Stimulated activated CD4-positive, alpha-beta T cell treated with anti-CD3 and anti-CD28 coated beads, Interleukin-2, amount 100 ng/mL, for 24 hours (primary cell): ENCODE measurements around the gene ZFP92.
A peak's percentile ranks its signal among the peaks of the same experiment; 100 is the strongest.
"Not testable (repeated sequence)": the region's sequence is repeated elsewhere in the genome, so short reads cannot be mapped to it uniquely, and the experiment has no call there.

Source experiments
- DNase-seq, 2 donors: peaks; one replicate each; pipeline ENCODE4 v3.0.0-alpha.2; 2020

The ZFP92 gene

DNA sequence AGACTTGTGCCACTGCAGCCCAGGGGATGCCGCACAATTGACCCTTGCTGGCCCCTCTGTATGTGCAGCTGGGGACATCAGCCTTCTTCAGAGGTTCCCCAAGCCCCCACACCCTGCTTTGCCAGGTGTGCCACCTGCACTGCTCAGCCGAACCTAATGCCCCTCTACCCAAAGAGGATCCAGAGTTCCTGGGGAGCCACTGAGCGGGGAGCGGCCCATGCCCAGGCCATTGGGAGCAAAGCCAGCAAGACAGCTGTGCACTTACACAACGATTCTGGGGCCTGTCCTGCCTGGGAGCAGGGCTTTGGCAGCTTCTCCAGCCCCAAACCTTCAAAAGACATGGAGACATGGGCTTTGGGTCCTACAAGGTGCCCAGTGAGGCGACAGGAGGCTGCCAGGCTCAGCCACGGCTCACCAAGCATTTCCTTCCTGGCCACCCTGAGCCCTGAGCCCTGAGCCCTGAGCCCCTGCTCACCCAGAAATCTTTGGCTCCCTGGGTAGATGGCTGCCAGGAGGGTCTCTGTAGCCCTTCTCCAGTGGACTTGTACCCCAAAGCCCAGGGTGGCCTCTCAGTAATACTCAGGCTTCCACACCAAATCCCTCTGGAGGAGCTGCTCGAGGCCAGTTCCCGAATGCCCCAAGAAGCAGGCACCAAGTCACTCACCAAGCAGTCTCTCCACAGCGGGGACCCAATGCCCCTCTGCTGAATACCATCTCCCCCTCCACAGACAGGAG lies 23.1 kb upstream of the ZFP92 start:
- no peak for DNase-seq

- no peak for DNase-seq
These were observed 22.4 kb upstream of the ZFP92 start for GRCh38 chrX:153388722-153389459.

DNA sequence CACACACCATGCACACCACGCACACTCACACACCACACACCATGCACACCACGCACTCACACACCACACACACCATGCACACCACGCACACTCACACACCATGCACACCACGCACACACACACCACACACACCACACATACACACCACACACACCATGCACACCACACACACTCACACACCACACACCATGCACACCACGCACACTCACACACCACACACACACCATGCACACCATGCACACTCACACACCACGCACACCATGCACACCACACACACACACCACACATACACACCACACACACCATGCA lies 21.9 kb upstream of the ZFP92 start:
- DNase-seq, result not testable (repeated sequence)

DNA sequence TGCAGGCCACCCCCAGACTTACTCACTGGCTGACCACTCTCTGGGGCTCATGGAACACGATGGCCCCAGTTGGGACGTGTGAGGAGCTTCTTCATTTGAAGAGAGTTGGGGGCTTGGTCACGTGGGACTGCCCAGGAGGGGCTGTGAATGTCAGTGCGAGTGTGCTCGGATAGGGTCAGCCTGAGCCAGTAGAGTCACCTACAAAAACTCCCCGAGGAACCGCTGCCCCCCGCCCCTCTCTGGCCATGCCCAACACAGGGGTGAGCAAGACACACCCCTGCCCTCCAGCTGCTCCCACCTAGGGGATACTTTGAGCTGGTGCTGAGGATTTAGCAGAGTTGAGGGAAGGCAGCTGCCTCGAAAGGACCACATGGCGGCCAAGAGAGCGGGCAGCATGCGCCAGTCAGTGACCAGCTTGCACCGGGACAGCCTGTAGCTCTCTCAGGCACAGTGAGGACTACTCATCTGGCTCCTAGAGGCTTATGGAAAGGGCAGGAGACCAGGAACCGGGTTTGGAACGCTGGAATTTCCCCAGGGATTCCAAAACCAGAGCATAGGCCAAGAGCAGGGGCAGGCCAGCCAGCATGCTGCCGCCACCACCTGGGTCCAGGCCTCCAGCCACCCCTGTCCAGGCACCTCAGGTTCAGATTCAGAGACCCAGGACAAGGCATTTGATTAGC lies 18.5 kb upstream of the ZFP92 start:
- DNase-seq, result no peak

GRCh38 chrX:153394612-153395011 lies 16.7 kb upstream of the ZFP92 start:
- no peak for DNase-seq

DNA sequence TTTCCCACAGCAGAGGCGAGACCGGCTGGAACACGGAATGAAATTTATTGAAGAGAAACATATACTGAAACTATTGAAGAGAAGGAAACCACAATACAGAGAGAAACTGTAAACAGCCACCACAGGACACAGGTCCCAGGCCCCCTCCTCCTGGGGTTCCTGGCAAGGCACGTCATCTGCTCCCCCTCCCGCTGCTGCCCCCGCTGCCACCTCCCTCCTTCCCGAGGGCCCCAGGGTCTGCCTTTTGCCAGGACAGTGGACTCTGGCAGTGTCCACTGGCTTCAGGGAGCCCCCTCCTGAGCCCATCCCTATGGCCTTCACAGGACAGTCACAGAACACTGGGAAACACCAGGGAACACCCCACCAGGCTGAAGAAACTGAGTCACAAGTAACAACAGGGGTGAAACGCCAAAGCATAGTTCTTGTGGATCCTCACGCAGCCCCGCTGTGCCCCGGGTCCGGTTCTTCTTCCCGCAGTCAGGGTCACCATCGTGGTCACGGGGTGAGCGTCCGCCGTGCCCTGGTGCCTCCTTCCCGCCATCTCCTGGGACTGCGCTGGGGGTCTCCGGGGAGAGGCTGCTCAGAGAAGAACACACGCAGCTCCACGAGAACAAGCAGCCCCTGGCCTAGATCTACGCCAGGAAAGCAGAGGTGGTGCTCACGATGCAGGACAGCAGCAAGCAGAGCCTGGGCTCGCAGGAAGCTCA lies 15.5 kb upstream of the ZFP92 start:
- no peak for DNase-seq

DNA sequence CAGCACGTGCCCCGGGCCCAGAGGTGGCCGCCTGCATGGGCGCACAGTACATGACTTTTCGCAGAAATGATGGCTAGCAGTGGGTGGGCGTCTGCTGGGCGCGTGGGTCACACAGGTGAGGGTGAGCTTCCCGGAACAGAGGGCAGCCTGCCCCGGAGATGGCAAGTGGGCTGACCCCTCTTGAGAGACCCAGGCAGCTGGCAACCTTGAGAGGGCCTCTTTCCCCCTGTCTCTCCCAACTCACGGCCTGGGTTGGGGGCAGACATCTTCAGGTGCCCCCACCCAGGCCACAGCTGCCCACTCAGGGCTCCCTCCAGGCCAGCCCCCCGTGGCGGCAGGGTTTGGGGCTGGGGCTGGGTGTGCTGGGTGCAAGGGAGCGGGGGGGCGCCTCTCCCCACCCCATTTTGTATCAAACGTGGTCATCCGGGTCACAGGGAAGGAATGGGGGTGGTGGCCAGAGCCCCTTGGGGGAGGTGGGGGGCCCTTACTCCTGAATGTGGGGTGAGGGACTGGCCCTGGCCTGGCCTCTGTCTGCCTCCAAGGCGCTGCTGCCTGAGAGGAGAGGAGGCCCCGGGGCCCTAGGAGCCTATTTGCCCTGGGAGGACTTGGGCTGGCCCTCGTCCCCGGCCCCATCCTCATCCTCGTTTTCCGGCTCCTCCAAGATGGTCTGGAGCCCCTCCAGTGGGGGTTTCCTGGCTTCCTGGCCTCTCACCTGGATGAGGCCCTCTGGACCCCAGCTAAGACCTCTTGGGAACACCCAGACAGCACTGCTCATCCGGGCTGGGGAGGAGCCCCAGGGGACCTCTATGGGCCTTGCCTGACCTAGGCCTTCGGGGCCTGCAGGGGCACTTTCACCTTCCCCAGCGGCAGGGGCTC lies 14.7 kb upstream of the ZFP92 start:
- no peak for DNase-seq

- no peak for DNase-seq
These were observed 13.9 kb upstream of the ZFP92 start for GRCh38 chrX:153397256-153397960.

DNA sequence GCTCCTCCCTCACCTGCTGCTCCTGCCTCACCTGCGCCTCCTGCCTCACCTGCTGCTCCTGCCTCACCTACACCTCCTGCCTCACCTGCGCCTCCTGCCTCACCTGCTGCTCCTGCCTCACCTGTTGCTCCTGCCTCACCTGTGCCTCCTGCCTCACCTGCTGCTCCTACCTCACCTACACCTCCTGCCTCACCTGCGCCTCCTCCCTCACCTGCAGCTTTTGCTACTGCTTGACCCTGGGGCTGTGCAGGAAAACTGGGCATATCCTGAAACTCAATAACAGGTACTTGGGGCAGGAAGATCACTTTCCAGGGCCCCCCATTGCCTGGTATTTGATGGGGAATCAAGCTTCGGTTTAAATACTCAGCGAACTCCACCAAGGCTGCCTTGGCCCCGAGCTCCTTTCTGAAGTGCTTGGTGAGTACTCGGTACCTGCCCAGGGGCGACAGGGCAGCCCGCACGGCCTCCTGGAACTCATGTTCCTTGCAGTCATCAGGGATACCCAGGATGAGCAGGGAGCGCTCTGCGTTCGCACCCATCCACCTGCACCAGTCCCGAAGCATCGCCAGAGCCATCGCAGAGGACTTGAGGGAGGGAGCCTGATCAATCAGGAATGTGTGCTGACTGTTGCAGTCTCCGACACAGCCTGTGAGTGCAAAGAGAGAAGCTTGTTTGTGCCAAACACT lies 12.9 kb upstream of the ZFP92 start:
- no peak for DNase-seq

GRCh38 chrX:153400146-153401132 lies 10.8 kb upstream of the ZFP92 start:
- DNase-seq, result peak; percentile 53 to 69

DNA sequence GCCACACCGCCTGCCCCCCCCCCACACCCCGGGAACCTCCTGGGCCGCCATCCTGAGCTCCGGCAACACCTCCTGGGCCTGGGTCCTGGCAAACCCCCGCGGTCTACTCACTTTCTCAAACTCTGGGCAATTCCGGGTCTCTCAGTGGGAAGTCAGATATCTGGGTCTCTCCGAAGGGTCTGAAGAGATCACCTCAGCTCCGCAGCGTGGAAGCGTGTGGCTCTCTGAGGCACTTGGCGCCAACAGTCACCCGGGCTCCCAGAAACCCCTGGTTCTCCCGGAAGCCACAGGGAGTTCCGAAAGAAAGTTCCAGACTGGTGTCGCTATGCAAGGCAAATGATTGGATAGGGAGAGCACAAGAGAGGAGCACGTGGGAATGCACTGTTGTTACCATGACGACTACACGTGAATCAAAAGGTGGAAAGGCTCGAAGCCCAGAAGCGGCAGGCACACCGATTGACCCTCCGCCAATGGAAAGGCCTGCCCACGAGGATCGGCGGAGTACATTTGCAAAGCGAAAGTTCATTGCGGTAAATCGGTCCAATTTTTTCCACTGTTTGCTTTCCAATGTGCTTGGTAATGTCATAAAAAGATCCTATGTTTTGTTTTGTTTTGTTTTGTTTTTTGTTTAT lies 10.0 kb upstream of the ZFP92 start, which contains the start of gene PNMA6E:
PNMA6E (minus strand) TSS at position 218 of the 632 bp plus-strand sequence. CDS start 2,501 bp downstream, outside the sequence.
- DNase-seq, result no peak

GRCh38 chrX:153404333-153404732 lies 6.9 kb upstream of the ZFP92 start:
- not testable (repeated sequence) for DNase-seq

DNA sequence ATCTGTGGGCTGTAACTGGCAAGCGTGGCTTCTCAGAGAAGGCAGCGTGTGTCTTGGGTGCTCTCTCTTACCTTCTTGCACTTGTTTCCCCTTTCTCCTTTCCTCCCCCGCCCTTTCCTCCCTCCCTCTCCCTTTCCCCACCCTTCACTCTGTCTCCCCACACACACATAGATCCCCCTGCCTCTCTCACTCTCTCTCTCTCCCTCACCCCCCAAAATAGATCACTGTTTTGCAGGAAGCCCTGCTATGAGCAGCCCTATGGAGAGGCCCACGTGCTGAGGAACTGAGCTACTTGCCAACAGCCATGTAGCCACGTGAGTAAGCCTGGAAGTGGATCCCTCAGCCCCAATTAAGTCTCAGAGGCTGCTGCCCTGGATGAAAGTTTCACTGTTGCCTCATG lies 5.8 kb upstream of the ZFP92 start:
- DNase-seq, result no peak

GRCh38 chrX:153406011-153406410 lies 5.3 kb upstream of the ZFP92 start:
- DNase-seq, result no peak

- no peak for DNase-seq
These were observed 4.4 kb upstream of the ZFP92 start for GRCh38 chrX:153406903-153407302.

DNA sequence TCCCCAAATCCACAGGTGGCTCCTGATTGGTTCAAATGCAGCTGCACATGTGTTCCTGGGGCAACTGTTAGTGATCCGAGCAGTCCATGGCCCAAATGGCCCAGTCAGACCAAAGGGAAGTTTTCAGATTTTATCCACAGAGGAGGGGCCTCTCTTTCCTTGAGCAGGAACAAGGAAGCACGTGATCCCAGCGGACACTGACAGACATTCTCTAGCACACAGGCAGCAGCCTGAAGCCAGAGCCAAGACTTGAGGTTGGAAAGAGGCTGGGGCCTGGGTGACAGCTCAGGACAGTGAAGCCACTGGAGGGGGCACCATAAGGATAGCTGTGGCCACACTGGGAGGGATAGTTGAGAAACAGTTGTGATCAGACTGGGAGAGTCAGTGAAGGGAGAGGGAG lies 3.5 kb upstream of the ZFP92 start:
- no peak for DNase-seq

DNA sequence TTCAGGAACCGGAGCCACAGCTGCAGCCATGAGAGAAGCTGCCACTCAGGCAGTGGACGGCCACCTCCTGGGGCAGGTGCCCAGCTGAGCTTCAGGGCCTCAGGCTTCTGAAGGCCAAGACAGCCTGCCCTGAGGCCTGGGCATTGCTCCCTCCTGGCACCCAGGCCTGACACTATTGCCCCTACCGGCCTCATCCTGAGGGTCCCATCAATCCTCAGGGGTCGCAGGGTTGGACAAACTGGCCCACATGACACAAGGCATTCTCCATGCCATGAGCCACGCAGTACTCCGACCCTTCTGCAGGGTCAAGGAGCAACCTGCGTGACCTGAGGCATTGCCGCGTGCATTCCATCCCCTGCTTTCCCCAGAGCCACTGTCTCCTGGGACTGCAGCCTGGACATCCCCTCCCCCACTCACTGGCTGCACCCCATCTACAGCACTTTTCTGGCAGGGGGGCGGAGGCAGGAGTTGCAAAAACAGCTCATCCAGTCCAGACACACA lies 3.0 kb upstream of the ZFP92 start:
- DNase-seq, result no peak

DNA sequence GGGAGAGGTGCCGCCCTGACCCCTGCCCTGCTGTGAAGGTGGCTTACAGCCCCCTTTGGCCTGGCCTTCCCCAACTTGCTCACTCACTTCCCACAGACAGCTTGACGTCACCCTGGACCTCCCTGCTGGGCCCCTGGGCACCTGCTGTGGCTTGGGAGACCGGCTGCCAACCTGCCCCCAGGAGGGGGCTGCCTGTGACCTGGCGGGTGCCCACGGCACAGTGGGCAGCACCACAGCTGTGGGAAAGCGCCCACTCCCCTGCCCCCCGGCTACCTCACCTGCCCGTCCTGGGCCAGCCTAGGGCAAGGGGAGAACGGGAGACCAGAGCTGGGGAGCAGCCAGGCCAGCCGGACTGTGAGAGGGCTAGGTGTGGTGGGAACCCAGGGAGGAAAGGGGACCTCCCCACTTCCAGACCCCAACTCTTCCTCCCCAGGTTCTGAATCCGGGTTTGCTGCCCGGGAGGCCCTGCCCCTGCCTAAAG lies 2.4 kb upstream of the ZFP92 start:
- DNase-seq, result no peak
